RWPE1 (cell line): ENCODE measurements around the gene ARL5B.
A peak's percentile ranks its signal among the peaks of the same experiment; 100 is the strongest.

Source experiments
- CTCF ChIA-PET: fragments of 350-600 bp; sonication (Branson Sonifier 250); formaldehyde crosslinking; extraction: SDS; loops from one replicate; lab custom pipeline; 2021; lab: Yijun Ruan, JAX
- POLR2A ChIA-PET: fragments of 400-600 bp; formaldehyde crosslinking; extraction: SDS; loops from one replicate; lab custom pipeline; 2020; ENCODE audit warnings: antibody characterized with exemption; ENCODE audit not compliant: low non-redundant PET; lab: Yijun Ruan, JAX
- DNase-seq: peaks from one replicate; pipeline ENCODE4 v3.0.0; 2012; ENCODE audit warnings: low spot score
- H3K27ac ChIP-seq: fragments of 450-650 bp; 2 replicates; pipeline ENCODE4 v1.5.1; 2017
- CTCF ChIP-seq: fragments of 450-650 bp; conservative IDR thresholded peaks from 2 replicates; pipeline ENCODE4 v1.5.1; 2017; ENCODE audit warnings: low read depth, mild to moderate bottlenecking

The ARL5B gene

GRCh38 chr10:18666810-18667209 lies 7.6 kb downstream of the ARL5B start:
- H3K27ac ChIP-seq, result no peak overlapping the region
- ChIA-PET POLR2A (no interaction called here), CTCF (no interaction called here)
- TF ChIP-seq CTCF, result no peak
- peak; percentile 87 for DNase-seq

- CTCF ChIA-PET, result no interaction called here
- DNase-seq, result no peak
- no peak for TF ChIP-seq CTCF
- POLR2A ChIA-PET, result no interaction called here
- H3K27ac ChIP-seq, result peak overlapping the region; percentile 60
Measured at GRCh38 chr10:18668026-18668425, 8.8 kb downstream of the ARL5B start.

- TF ChIP-seq CTCF, result no peak
- H3K27ac ChIP-seq, result no peak overlapping the region
- no peak for DNase-seq
- ChIA-PET CTCF (interaction anchor here (0.7 kb wide), 1 partner anchor 1812 kb away, joined by 3 read pairs; no protein-coding TSS in a partner anchor), POLR2A (no interaction called here)
Measured at GRCh38 chr10:18675086-18675801, 16.0 kb downstream of the ARL5B start.

GRCh38 chr10:18680754-18681153 lies 21.5 kb downstream of the ARL5B start:
- no peak for DNase-seq
- no peak overlapping the region for H3K27ac ChIP-seq
- TF ChIP-seq CTCF, result no peak
- ChIA-PET POLR2A (no interaction called here), CTCF (interaction anchor here (1.0 kb wide), 1 partner anchor 9 kb away, joined by 7 read pairs; no protein-coding TSS in a partner anchor)

- no peak for TF ChIP-seq CTCF
- no peak for DNase-seq
- CTCF ChIA-PET, result no interaction called here
- H3K27ac ChIP-seq, result no peak overlapping the region
- POLR2A ChIA-PET, result no interaction called here
Measured at GRCh38 chr10:18681366-18681765, 22.1 kb downstream of the ARL5B start.

- POLR2A ChIA-PET, result no interaction called here
- TF ChIP-seq CTCF, result no peak
- no peak overlapping the region for H3K27ac ChIP-seq
- CTCF ChIA-PET, result no interaction called here
- peak; percentile 48 for DNase-seq
Measured at GRCh38 chr10:18681971-18682411, 22.8 kb downstream of the ARL5B start.
